Suprapubic skin (tissue), 3 donors: ENCODE measurements around the gene ELAVL2.

ENCODE experiments used
- EP300 ChIP-seq: sonication (generic); formaldehyde crosslinking; IDR thresholded peaks from one replicate; pipeline ENCODE4 v1.6.1; 2017; ENCODE audit warnings: antibody characterized with exemption
- TF ChIP-seq, protein P1 (sequence below), 2 donors: fragments of 200-600 bp in 1 of 2; fragments of 450-650 bp in 1 of 2; sonication (generic) in 1 of 2; IDR thresholded peaks; one replicate each; pipeline ENCODE4 v1.5.1; 2016 to 2019; ENCODE audit warnings: antibody characterized with exemption in 2 of 2, mild to moderate bottlenecking in 1 of 2, moderate library complexity in 1 of 2

GRCh38 chr9:23822261-23823169 lies 3.5 kb downstream of the ELAVL2 start:
- TF ChIP-seq, protein P1, sequence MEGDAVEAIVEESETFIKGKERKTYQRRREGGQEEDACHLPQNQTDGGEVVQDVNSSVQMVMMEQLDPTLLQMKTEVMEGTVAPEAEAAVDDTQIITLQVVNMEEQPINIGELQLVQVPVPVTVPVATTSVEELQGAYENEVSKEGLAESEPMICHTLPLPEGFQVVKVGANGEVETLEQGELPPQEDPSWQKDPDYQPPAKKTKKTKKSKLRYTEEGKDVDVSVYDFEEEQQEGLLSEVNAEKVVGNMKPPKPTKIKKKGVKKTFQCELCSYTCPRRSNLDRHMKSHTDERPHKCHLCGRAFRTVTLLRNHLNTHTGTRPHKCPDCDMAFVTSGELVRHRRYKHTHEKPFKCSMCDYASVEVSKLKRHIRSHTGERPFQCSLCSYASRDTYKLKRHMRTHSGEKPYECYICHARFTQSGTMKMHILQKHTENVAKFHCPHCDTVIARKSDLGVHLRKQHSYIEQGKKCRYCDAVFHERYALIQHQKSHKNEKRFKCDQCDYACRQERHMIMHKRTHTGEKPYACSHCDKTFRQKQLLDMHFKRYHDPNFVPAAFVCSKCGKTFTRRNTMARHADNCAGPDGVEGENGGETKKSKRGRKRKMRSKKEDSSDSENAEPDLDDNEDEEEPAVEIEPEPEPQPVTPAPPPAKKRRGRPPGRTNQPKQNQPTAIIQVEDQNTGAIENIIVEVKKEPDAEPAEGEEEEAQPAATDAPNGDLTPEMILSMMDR (IDR thresholded peaks at IDR 0.05): no peak
- no peak for TF ChIP-seq EP300
